ENCODE results near the gene VCPKMT.

VCPKMT gene

DNA sequence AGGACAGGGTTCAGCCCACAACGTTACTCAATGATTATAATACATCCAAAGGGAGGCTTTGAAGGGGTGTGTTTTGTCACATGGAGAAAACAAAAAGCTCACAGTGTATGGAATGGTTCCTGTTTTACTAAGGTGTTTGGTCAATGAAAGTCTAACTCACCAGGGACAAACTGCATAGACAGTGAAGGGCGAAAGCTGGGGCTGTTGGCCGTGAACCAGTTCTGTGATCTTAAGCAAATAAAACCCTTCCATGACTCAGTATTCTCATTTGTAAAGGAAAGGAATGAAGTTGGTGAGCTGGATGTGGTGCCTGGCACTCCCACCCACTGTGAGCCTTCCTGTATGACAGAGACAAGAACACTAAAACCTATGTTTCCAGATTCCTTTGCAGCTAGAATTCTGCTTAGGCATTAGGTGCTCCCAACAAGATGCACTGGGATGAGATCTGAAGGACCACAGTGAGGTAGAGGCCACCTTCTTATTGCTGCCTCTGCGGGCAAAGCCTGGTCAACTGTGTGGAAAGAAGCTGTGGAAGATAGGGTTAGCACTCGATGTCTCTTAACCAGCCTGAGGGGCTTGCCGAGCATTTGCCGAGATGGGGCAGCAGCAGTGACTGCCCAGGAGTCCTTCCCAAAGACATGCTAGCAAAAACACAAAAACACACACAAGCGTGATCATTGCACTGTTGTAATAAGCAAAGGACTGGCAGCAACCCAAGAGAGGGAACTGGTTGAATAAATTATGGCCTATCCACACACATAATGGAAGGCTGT, 48.5 kb downstream of the VCPKMT start:
- DNase-seq (ENCODE audit: low read depth in 2 of 2), result no peak

DNA sequence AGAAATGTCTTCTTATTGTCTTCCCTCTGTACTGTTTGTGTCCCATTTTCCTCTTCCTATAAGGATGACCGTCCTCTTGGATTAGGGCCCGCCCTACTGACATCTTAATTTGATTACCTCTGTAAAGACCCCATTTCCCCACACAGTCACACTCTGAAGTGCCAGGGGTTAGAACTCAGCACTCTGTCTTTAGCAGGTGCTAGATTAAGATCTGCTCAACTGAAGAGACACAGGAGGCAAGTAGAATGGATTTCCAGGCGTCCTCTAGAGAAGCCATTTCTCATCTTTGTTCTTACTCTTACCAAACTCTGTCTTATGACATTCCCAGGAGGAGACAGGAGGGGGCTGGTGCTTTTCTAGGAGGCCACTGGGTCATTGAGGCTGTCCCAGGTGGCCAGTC, 50.8 kb downstream of the VCPKMT start:
- DNase-seq (ENCODE audit: low read depth in 2 of 2), result no peak

- peak in 1 of 2 donors; percentile 56 for DNase-seq (ENCODE audit: low read depth in 2 of 2)
Measured at GRCh38 chr14:50064993-50065392, 51.4 kb downstream of the VCPKMT start.

- DNase-seq (ENCODE audit: low read depth in 2 of 2), result no peak
Measured at GRCh38 chr14:50063876-50064420, 52.4 kb downstream of the VCPKMT start.

- DNase-seq (ENCODE audit: low read depth in 2 of 2), result peak; percentile 62 to 71
Measured at GRCh38 chr14:50062438-50063085, 53.8 kb downstream of the VCPKMT start.

- DNase-seq (ENCODE audit: low read depth in 2 of 2), result peak in 1 of 2 donors; percentile 65
Measured at GRCh38 chr14:50061664-50062437, 54.5 kb downstream of the VCPKMT start.

DNA sequence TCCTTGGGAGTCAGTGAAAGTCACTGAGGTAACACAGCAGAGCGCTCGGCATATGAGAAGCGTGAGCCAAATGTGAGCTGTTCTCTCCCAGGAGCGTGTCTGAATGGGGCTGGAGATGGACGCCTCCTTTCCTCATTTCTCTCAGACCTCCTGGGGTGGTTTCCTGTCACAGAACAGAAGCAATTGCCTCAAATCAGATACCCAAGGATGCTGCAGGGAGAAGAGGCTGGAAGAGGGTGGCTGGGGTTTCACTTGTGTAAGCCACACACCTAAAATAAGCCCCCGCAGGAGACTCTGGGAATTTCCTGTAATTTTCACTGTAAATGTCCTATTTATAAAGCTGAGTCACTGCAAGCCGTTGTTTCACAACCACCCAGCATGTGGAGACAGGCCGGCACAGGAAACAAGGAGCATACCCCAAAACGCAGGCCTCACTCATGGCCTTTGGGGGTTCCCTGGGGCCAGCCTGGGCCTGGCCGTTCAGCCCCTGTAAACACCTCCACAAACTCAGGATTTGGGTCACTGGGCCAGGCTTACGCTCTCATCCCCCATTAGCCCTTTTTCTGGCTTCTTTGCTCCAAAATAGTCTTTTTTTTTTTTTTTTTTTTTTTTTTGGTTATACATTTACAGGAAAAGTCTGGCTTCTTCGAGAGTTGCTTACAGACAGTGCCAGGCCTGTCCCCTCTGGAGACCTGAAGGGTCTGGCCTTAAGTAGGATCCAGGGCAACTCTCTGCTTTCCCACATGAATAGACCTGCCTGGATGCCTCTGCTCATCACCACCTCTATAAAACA, 55.3 kb downstream of the VCPKMT start:
- peak in 1 of 2 donors; percentile 65 for DNase-seq (ENCODE audit: low read depth in 2 of 2)

GRCh38 chr14:50059763-50060616, 56.4 kb downstream of the VCPKMT start:
- DNase-seq (ENCODE audit: low read depth in 2 of 2), result no peak

Measured in stimulated activated CD8-positive, alpha-beta memory T cell treated with anti-CD3 and anti-CD28 coated beads, Interleukin-15, amount 100 ng/mL, for 48 hours (primary cell).